Amygdala (tissue), 56 donors: ENCODE data around the gene AHCYL2.
A peak's percentile ranks its signal among the peaks of the same experiment; 100 is the strongest.
"Not testable (repeated sequence)": the region's sequence is repeated elsewhere in the genome, so short reads cannot be mapped to it uniquely, and the experiment has no call there.

Experiments used
- DNase-seq, 56 donors: peaks; one replicate each; lab custom pipeline; 2025; lab: John Stamatoyannopoulos, UW

AHCYL2 gene

DNA sequence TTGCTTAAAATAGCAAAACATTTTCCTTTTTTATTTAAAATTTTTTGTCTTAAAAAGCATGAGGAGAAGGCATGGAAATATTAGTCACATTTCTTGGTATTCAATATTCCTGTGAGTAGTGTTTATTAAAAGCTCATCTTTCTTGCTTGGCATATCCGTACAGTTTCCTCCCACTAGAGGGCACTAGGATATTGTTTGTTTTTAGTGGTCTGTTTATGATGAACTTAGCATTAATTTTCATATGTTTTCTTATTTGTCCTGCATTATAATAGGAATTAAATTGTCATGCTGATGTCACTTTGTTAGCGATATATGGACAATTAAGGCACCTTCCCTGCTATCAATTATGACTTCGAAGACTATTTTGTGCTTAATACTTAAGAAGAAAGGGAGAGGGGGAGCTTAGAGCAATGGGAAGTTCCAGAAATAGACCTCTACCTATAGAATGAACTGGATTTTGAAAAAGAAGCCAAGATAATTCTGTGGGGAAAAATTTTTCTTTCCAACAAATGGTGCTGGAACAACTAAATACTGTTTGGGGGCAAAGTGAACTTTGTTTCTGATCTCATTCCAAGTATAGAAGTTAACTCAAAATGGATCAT, 118.4 kb downstream of the AHCYL2 start:
- DNase-seq, result peak in 2 of 56 donors; percentile 1 to 30

DNA sequence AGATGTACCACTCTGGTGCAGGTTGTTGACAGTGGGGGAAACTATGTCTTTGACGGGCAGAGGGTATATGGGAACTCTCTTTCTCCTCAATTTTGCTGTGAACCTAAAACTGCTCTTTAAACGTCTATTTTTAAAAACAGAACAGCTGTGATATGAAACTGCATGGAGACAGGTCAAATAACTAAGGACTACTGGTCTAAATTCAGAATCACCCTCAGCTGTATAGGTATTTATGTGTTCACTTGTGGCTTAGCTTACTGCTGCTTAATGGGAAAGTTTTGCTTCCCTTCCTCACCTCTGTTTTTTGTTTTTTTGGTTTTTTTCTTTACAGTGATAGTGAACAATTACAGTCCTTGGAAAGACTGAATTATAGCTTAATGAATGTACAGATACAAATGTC, 122.5 kb downstream of the AHCYL2 start:
- DNase-seq, result no peak

DNA sequence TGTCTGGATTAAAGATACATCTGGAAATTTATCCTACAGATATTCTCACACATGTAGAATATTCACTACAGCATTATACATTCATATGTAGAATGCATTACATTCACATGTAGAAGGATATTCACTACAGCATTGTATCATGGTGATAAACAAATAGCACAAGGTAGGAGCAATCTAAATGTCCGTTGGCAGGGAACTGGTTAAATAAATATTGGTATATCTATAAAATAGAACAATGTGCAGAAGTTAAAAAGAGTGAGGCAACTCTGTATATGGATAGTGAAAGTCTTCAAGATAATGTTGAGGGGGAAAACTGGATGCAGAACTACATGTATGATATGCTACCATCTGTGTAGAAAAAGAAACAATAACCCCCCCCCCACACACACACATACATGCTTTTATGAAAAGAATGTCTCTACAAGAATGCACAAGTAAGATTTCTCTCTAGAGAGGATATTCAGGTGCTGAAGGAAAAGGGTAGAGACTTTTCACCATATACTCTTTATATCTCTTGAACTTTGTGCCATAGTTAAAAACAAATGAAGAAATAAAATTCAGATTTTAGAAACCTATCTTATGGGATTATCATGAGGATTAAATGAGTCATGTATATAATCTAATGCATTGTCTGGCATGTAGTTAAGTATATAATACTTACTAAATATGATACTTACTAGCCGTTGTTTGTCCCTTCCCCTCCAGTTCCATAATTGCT, 123.4 kb downstream of the AHCYL2 start:
- DNase-seq, result no peak

GRCh38 chr7:129351320-129351719, 126.5 kb downstream of the AHCYL2 start:
- DNase-seq, result no peak

- not testable (repeated sequence) for DNase-seq
Observed at GRCh38 chr7:129353104-129353503, 128.3 kb downstream of the AHCYL2 start.

DNA sequence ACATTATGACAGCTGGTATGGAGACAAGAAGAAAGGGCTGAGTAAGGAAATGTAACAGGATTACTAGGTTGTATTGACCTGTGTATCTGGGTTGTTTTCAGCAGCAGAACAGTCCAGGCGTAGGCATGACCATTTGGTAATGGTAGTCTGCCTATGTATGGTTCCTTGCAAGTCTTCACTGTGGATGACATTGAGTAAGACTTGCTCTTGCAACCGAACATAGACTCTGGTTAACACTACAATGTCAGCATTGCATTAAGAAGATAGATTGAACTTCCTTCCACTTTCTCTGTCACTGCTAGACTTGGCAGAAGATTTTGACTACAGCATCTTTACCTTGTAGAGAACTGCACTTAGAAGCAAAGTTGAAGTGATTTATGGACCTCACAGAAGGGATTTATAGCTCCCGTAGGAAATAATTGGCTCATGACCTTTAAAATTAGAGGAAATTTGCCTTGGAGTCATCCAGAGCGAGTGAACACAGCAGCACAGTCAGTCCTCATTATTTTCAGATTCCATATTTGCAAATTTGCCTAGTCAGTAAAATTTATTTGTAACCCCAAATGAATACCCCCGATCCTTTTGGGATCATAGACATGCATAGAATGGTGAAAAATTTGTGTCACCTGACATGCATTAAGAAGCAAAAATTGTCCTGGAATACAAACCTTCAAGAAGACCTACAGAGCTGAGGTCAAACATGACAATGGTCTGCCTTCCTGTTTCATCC, 129.8 kb downstream of the AHCYL2 start:
- DNase-seq, result no peak

DNA sequence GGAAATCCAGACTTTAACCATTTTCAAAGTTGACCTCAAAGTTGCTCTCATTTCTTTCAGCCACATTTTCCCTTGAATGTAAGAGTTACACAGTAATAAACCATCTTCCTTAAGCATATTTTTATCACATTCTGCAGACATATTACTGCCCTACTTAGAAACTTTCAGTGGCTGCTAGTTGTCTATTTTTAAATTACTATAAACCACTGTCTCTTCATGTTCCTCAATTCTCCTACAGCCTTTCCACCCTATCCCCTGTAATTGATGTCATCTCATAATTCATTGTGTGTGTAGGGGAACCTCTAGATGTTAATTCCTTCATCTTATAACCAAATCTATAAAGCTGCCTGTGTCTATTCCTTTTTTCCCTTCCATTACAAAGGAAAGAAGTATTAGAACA, 131.3 kb downstream of the AHCYL2 start:
- no peak for DNase-seq

- DNase-seq, result no peak
Observed at GRCh38 chr7:129359176-129359575, 134.3 kb downstream of the AHCYL2 start.

GRCh38 chr7:129359638-129360037, 134.8 kb downstream of the AHCYL2 start:
- DNase-seq, result no peak

DNA sequence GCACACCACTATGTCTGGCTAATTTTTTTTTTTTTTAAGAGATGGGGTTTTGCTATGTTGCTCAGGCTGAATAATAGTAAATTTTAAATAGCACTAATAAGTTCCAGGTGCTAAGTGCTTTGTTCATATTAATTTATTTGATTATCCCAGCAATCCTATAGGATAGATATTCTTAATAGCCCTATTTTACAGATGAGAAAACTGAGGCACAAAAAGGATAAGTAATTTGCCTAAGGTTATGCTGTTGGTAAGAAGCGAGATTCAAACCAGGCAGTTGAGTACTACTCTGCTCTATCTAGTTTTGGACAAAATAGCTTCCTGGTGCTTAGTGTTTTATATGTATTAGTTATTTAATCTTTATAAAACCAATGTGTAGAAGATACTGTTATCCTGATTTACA, 136.9 kb downstream of the AHCYL2 start:
- no peak for DNase-seq

- no peak for DNase-seq
Observed at GRCh38 chr7:129362496-129362895, 137.7 kb downstream of the AHCYL2 start.

DNA sequence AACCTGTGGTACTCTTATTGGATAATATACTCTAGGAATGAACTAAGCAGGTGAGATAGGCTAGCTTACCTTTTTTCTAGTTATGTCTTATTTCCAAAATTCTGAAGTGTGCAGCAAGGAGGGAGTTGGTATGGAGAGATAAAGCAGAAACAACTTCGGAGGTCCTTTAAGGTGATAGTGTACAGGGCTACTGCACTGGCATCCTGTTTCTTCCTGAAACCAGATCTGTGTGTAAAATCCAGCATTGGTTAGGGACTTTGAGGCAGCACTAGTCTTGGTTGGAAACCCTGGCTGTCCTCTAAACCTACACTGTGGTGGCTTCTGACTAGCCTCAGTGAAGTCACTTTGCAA, 142.5 kb downstream of the AHCYL2 start:
- DNase-seq, result no peak

DNA sequence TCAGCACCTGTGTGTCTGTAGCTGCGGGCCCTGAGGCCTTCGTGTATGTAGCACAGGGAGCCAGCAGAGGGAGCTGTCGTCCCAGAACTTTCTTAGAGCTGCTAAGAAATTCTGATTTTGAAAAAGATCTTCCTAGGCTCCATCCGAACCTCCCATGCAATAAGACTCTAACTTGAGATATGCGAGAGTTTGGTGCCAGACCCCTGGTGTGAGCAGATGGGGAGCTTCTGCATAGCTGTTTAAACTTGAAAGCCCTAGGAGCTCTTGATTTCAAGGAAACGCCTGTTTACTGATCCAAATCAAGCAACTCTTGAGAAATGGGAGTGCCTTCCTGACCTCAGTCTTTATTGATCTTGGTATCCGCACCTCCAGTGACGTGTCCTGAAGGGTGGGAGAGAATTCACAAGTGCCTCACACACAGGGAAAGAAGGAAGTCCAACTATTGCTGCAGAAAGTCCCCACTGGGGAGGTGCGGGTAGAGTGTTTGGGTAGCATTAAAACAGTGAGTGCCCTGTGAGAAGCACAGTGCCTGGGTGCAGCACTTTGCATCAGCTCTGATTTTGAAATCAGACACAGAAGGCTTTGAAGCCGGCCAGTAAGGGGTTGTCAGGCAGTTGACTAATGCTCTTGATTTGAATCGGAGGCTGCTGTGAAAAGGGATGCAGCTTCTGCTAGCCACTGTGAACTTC, 143.0 kb downstream of the AHCYL2 start:
- peak in 51 of 56 donors; percentile 5 to 80 (median 47) for DNase-seq

DNA sequence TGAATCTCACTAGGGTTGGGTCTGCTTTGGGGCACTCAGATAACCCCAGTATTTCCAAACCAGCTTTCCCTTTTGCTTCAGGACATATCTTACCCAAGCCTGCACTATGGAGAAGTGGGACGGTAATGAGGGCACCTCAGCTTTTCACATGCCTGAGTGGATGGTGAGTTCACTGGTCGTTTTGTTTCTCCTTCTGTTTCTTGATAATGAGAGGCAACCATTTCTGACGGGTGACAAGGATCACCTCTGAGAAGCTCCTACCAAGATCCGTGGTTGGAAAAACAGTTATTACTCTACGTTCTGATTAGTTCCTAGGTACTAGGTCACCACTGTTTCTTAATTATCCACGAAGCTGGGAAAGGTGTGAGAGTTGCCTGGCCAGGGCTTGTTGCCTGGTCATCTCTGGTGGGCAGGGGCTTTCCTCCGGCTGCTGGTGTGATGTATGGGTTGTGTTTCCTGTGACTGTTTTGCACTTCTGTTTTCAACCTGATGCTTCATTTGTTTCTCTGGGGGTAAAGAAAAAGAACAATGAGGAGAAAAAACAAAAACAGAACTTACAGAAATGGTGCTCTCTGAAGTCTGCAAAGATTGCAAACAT, 143.7 kb downstream of the AHCYL2 start:
- DNase-seq, result no peak

- DNase-seq, result not testable (repeated sequence)
Observed at GRCh38 chr7:129369447-129369846, 144.6 kb downstream of the AHCYL2 start.

DNA sequence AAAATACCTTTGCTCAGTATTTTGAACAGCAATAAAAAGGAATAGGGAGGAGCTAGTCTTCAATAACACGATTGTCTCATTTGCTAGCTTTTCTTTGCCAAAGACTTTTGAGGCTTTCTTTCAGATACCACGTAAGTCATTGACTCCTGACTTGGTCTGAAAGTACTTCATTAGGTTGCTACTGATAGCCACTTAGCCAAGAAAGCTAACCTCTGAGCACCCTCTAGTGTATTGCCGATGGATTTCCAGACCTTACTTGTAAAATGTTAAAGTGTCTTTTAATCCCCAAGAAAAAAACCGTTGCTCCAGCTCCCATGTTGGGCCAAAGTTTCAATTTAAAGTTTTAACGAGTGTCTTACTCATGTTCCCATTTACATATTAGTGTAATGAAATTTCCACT, 146.0 kb downstream of the AHCYL2 start:
- DNase-seq, result no peak

DNA sequence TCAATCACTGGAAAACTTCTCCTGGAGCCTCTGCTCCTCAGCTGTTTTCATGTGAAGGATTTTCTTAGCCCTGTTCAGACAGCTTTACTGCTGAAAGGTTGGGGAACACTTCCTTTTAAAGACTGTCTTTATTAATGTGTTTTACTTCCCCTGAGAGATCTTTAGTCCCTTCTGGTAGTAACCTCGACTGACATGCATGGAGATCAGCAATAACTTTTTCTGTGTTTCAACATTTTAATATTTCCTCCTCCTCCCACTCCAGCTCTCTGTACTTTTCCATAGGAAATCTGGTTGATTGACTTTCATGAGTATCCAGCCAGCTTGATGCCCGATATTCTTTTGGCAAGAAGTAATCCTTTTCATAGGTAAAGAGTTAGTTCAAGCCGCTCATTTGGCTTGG, 146.7 kb downstream of the AHCYL2 start:
- DNase-seq, result no peak

GRCh38 chr7:129373651-129374428, 149.0 kb downstream of the AHCYL2 start:
- no peak for DNase-seq

DNA sequence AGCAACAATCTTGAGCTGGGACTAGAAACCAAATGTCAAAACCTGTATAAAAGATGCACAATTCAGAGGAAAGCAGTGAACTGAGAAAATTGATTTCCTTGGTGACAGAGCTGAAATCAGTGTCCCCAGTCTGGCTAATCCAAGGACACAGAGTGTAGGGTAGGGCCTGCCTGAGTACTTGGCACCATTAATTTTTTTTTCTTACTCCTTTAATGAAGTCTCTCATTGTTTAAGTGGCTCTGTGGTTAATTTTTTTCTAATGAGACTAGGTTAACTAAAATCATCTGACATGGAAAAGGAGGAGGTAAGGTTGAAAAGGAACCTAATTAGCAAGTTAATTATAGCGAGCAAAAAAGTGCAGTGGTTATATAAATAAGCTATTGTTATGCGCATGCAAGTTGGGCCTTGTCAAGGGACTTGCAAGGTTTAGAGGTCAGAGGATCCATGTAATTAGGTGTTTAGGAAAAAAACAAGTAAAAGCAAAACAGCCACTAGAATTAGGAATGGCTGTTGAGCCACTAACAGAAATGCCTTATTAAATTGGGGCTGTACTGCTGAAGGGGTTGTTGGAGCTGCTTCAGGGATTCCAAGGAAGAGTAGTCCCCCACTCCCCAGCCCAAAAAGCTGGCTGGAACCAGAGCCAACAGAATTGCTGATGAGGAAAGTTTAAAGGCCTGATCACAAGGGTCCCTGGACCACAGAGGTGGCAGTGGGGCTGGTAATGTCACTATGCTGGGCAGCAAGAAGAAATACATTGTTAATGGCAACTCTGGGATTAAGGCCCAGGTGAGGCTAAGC, 150.5 kb downstream of the AHCYL2 start:
- DNase-seq, result peak in 2 of 56 donors; percentile 4 to 6
